Measurements from ENCODE around the gene ZC2HC1C.

ZC2HC1C gene

GRCh38 chr14:75088566-75089373 lies 19.3 kb downstream of the ZC2HC1C start:
- Histone ChIP-seq H3K27me3 (replicated peaks; ENCODE audit: control insufficient read depth, insufficient read depth, low read length) (no peaks in the 10 kb centered on the region), H3K4me3 (replicated peaks; ENCODE audit: low read depth, low read length) (no peak overlapping the region), H3K36me3 (ENCODE audit: control insufficient read depth, insufficient read depth, low read length) (peaks cover 33% of the 10 kb centered on the region)
- DNase-seq (ENCODE audit: extremely low read depth, insufficient read length): no peak
- peak; percentile 77 for TF ChIP-seq CTCF (IDR thresholded peaks at IDR 0.05; ENCODE audit: insufficient read depth, low read length, poor library complexity, severe bottlenecking)

- Histone ChIP-seq H3K27me3 (replicated peaks; ENCODE audit: control insufficient read depth, insufficient read depth, low read length) (no peaks in the 10 kb centered on the region), H3K36me3 (ENCODE audit: control insufficient read depth, insufficient read depth, low read length) (peaks cover 25% of the 10 kb centered on the region), H3K4me3 (replicated peaks; ENCODE audit: low read depth, low read length) (no peak overlapping the region)
- TF ChIP-seq CTCF (IDR thresholded peaks at IDR 0.05; ENCODE audit: insufficient read depth, low read length, poor library complexity, severe bottlenecking): no peak
- no peak for DNase-seq (ENCODE audit: extremely low read depth, insufficient read length)
These were observed 20.9 kb downstream of the ZC2HC1C start for GRCh38 chr14:75090353-75090752.

DNA sequence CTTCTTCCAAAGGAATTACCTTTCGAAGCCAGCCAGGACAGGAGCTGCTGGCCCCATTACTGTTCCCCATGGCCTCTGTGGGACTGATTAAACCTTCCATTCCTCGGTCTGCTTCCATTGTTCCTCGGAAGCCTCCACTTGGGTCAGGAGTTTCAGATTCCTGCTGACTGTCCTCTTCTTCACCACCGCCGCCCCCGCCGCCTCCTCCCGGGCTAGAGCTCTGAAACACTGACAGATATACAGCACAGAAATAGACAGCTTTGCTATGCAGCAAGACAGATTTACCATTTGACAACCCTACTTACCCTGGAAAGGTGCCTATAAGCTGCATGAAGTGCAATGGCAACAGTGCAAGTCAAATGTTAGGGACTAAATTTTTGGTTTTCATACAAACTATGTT lies 21.8 kb downstream of the ZC2HC1C start:
- DNase-seq (ENCODE audit: extremely low read depth, insufficient read length): no peak
- Histone ChIP-seq H3K36me3 (ENCODE audit: control insufficient read depth, insufficient read depth, low read length) (peaks cover 25% of the 10 kb centered on the region), H3K4me3 (replicated peaks; ENCODE audit: low read depth, low read length) (no peak overlapping the region), H3K27me3 (replicated peaks; ENCODE audit: control insufficient read depth, insufficient read depth, low read length) (no peaks in the 10 kb centered on the region)
- no peak for TF ChIP-seq CTCF (IDR thresholded peaks at IDR 0.05; ENCODE audit: insufficient read depth, low read length, poor library complexity, severe bottlenecking)

GRCh38 chr14:75092698-75093097 lies 23.3 kb downstream of the ZC2HC1C start:
- no peak for TF ChIP-seq CTCF (IDR thresholded peaks at IDR 0.05; ENCODE audit: insufficient read depth, low read length, poor library complexity, severe bottlenecking)
- no peak overlapping the region for H3K4me3 ChIP-seq (replicated peaks; ENCODE audit: low read depth, low read length)
- H3K36me3 ChIP-seq (ENCODE audit: control insufficient read depth, insufficient read depth, low read length): peaks cover 20% of the 10 kb centered on the region
- no peaks in the 10 kb centered on the region for H3K27me3 ChIP-seq (replicated peaks; ENCODE audit: control insufficient read depth, insufficient read depth, low read length)
- DNase-seq (ENCODE audit: extremely low read depth, insufficient read length): no peak

DNA sequence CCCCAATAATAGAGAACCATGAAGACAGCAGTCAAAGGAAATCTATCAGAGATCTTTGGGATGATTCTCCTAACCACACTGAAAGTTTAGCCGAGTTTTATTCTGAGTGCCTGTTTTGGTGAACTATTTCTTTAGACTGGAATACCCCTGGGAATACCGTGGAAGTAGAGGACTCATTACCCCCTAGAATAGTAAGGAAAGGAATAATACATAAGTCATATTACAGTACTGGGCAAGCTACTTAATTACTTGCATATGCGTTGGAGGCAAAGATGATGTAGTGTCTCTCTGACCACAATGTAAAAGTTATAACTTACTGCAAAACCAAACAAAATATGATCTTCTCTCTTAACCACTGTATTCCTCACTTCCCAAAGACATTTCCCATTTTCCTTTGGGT lies 25.5 kb downstream of the ZC2HC1C start:
- DNase-seq (ENCODE audit: extremely low read depth, insufficient read length): no peak
- H3K27me3 ChIP-seq (replicated peaks; ENCODE audit: control insufficient read depth, insufficient read depth, low read length): no peaks in the 10 kb centered on the region
- peaks cover 20% of the 10 kb centered on the region for H3K36me3 ChIP-seq (ENCODE audit: control insufficient read depth, insufficient read depth, low read length)
- no peak for TF ChIP-seq CTCF (IDR thresholded peaks at IDR 0.05; ENCODE audit: insufficient read depth, low read length, poor library complexity, severe bottlenecking)
- H3K4me3 ChIP-seq (replicated peaks; ENCODE audit: low read depth, low read length): no peak overlapping the region

Data from GM06990 (cell line).